PC-9 (cell line): ENCODE data around the gene RCBTB2. TPM values are rescaled to one million over a fixed set of nuclear protein-coding genes. Genes with fewer than 3 reads are reported as not detected.

ENCODE experiments used
- BruUV-seq: library from RNA; stranded (reverse); fragments of 400-500 nt; replicated peaks from 2 replicates; lab custom pipeline; 2021; lab: Mats Ljungman, UMichigan
- CTCF ChIA-PET: fragments of 300-600 bp; sonication (Branson Sonifier 250); formaldehyde crosslinking; loops from one replicate; lab custom pipeline; 2022; ENCODE audit warnings: antibody characterized with exemption; lab: Charles Lee
- POLR2A ChIA-PET: fragments of 300-600 bp; sonication (Branson Sonifier 250); formaldehyde crosslinking; loops from one replicate; lab custom pipeline; 2022; ENCODE audit warnings: antibody characterized with exemption; ENCODE audit not compliant: unreplicated experiment; lab: Charles Lee
- DNase-seq, 2 experiments: peaks; one replicate each; pipeline versions ENCODE4 v3.0.0 to v3.0.0-alpha.2; 2015 to 2022; ENCODE audit warnings: mixed read lengths in 1 of 2
- H2AFZ ChIP-seq: fragments of 200-600 bp; sonication (generic); 2 replicates; pipeline ENCODE4 v1.8.1; 2017; ENCODE audit warnings: antibody characterized with exemption
- H3F3A ChIP-seq: fragments of 200-600 bp; sonication (generic); 2 replicates; pipeline ENCODE4 v1.8.1; 2017; ENCODE audit warnings: antibody characterized with exemption, mild to moderate bottlenecking, low read depth; ENCODE audit not compliant: insufficient read depth
- H3K27ac ChIP-seq: fragments of 200-600 bp; sonication (generic); 2 replicates; pipeline ENCODE4 v1.6.1; 2016; ENCODE audit warnings: mixed run types
- H3K27me3 ChIP-seq: fragments of 200-600 bp; sonication (generic); 2 replicates; pipeline ENCODE4 v1.6.1; 2016; ENCODE audit warnings: low read depth, mixed run types; ENCODE audit not compliant: insufficient read depth
- H3K36me3 ChIP-seq: fragments of 200-600 bp; sonication (generic); 2 replicates; pipeline ENCODE4 v1.6.1; 2016; ENCODE audit warnings: low read depth, mixed run types
- H3K4me1 ChIP-seq: fragments of 200-600 bp; sonication (generic); replicated peaks from 2 replicates; pipeline ENCODE4 v1.6.1; 2016; ENCODE audit warnings: mixed run types; ENCODE audit not compliant: insufficient read depth
- H3K4me2 ChIP-seq: fragments of 200-600 bp; sonication (generic); 2 replicates; pipeline ENCODE4 v1.6.1; 2017; ENCODE audit warnings: mixed run types
- H3K4me3 ChIP-seq: fragments of 200-600 bp; sonication (generic); 2 replicates; pipeline ENCODE4 v1.6.1; 2016; ENCODE audit warnings: mixed run types
- H3K79me2 ChIP-seq: fragments of 200-600 bp; sonication (generic); 2 replicates; pipeline ENCODE4 v1.6.1; 2017; ENCODE audit warnings: low read depth, mixed run types
- H3K9me2 ChIP-seq: fragments of 200-600 bp; sonication (generic); 2 replicates; pipeline ENCODE4 v1.8.1; 2017; ENCODE audit warnings: mild to moderate bottlenecking; ENCODE audit not compliant: insufficient read depth
- H3K9me3 ChIP-seq: fragments of 200-600 bp; sonication (generic); 2 replicates; pipeline ENCODE4 v1.8.1; 2016; ENCODE audit warnings: low read depth; ENCODE audit not compliant: insufficient read depth
- H4K20me1 ChIP-seq: fragments of 200-600 bp; sonication (generic); 2 replicates; pipeline ENCODE4 v1.8.1; 2017; ENCODE audit not compliant: insufficient read depth
- CTCF ChIP-seq: fragments of 200-600 bp; sonication (generic); conservative IDR thresholded peaks from 2 replicates; pipeline ENCODE4 v1.6.1; 2017; ENCODE audit warnings: mixed run types, antibody characterized with exemption, mild to moderate bottlenecking, moderate library complexity
- EZH2 ChIP-seq: fragments of 200-600 bp; sonication (generic); IDR thresholded peaks from 2 replicates; pipeline ENCODE4 v1.8.0; 2017; ENCODE audit warnings: antibody characterized with exemption, low read depth
- intact Hi-C: fragments of 100-400 bp; cut with micrococcal nuclease; formaldehyde crosslinking; loops from one replicate; pipeline ENCODE4 v1.10.0; 2022; ENCODE audit not compliant: unreplicated experiment
- total RNA-seq: library from RNA; stranded (reverse); gene quantifications from 2 replicates; pipeline ENCODE4 v1.2.3, GENCODE V29; 2021

Gene RCBTB2
- total RNA-seq, 1 experiment from 2014 or later = 2.6 TPM

- Histone ChIP-seq H3K9me3 (peaks cover 8% of the 10 kb centered on the region; the same call in 1 of the 2 replicates), H3K4me3 (no peak overlapping the region), H2AFZ (no peak overlapping the region), H3K79me2 (no peaks in the 10 kb centered on the region), H3K9me2 (no peaks in the 10 kb centered on the region), H3K4me2 (no peak overlapping the region), H3K4me1 (peaks cover 20% of the 10 kb centered on the region), H4K20me1 (no peaks in the 10 kb centered on the region), H3K27ac (no peak overlapping the region), H3F3A (peaks cover 8% of the 10 kb centered on the region), H3K27me3 (no peaks in the 10 kb centered on the region), H3K36me3 (no peaks in the 10 kb centered on the region)
- POLR2A ChIA-PET = no interaction called here
- no TSS peak for BruUV-seq
- intact Hi-C loops = no loop called here
- CTCF ChIA-PET = no interaction called here
- DNase-seq = no peak
- TF ChIP-seq CTCF = no peak
- no peak for TF ChIP-seq EZH2
Measured at GRCh38 chr13:48449656-48450055, 83.2 kb downstream of the RCBTB2 start.

GRCh38 chr13:48448959-48449614 is 83.8 kb downstream of the RCBTB2 start:
- BruUV-seq = no TSS peak
- Histone ChIP-seq H3K27me3 (no peaks in the 10 kb centered on the region), H2AFZ (no peak overlapping the region), H3K4me1 (peaks cover 20% of the 10 kb centered on the region), H3F3A (peaks cover 8% of the 10 kb centered on the region), H3K4me3 (no peak overlapping the region), H3K36me3 (no peaks in the 10 kb centered on the region), H3K27ac (no peak overlapping the region), H4K20me1 (no peaks in the 10 kb centered on the region), H3K4me2 (peak overlapping the region; percentile 38), H3K79me2 (no peaks in the 10 kb centered on the region), H3K9me2 (no peaks in the 10 kb centered on the region), H3K9me3 (peaks cover 8% of the 10 kb centered on the region; the same call in 1 of the 2 replicates)
- POLR2A ChIA-PET = interaction anchor here (0.6 kb wide), 1 partner anchor 48 kb away, joined by 6 read pairs; no protein-coding TSS in a partner anchor
- TF ChIP-seq EZH2 = no peak
- TF ChIP-seq CTCF = no peak
- intact Hi-C loops = no loop called here
- DNase-seq = no peak
- CTCF ChIA-PET = no interaction called here

GRCh38 chr13:48448285-48448958 is 84.5 kb downstream of the RCBTB2 start:
- intact Hi-C loops = no loop called here
- Histone ChIP-seq H3K9me2 (no peaks in the 10 kb centered on the region), H3K36me3 (no peaks in the 10 kb centered on the region), H3K4me1 (peaks cover 20% of the 10 kb centered on the region), H4K20me1 (no peaks in the 10 kb centered on the region), H3K4me3 (no peak overlapping the region), H3K9me3 (peaks cover 8% of the 10 kb centered on the region; the same call in 1 of the 2 replicates), H3K27ac (no peak overlapping the region), H3K27me3 (no peaks in the 10 kb centered on the region), H2AFZ (no peak overlapping the region), H3F3A (peaks cover 8% of the 10 kb centered on the region), H3K4me2 (peak overlapping the region; percentile 38), H3K79me2 (no peaks in the 10 kb centered on the region)
- DNase-seq = no peak
- no TSS peak for BruUV-seq
- POLR2A ChIA-PET = interaction anchor here (0.6 kb wide), 1 partner anchor 47 kb away, joined by 6 read pairs; no protein-coding TSS in a partner anchor
- TF ChIP-seq CTCF = no peak
- no peak for TF ChIP-seq EZH2
- CTCF ChIA-PET = no interaction called here
